Subcutaneous preadipocyte (primary cell): ENCODE data around the gene ZFP30. TPM values are rescaled to one million over a fixed set of nuclear protein-coding genes. Genes with fewer than 3 reads are reported as not detected.

Experiments used
- small RNA-seq: library from RNA; depleted of rRNA; stranded (forward); fragments of <200 nt; gene quantifications from one replicate; pipeline ENCODE3, GENCODE V24; 2012
- total RNA-seq: library from RNA; depleted of rRNA; stranded (reverse); fragments of >200 nt; gene quantifications from 2 replicates; pipeline ENCODE4 v1.2.3, GENCODE V29; 2012

ZFP30 gene
- 11.8 and 13.3 TPM in 2 replicates for total RNA-seq

GRCh38 chr19:37655301-37655688 is at the start of gene ZFP30:
Gene ZFP30, minus strand, starts transcription at chr19:37655465. Its CDS starts 7,643 bp downstream, at chr19:37647822.

DNA sequence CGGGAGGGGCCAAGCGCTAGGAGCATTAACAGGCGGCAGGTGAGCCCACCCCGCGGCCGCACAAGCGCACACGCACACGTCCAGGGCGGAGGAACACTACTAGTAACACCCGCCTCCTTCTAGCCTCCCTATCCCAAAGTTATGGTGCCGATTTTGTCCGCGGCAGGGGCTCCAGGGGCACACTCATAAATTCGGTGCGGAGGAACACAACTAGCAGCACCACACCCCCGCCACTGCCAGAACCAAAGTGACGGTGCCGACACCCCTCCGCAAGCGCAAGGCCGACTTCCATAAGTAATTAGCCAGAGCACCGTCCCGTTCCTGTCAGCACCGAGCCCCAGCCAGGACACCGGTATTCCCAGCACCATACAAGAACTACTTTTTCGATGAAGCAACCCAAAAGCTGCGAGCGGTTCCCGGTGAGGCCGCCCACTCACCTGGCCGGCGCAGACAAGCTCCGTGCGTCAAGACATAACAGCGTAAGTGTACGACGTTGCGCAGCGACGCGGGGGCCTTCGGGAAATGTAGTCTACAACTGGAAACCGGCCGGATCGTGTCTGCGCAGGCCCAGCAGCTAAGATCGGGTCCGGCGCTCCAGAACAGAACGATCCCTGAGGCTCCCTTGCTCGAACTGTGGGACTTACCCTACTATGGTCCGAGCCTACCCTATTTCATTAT is 60.8 kb downstream of the ZFP30 start, which contains the start of the genes ZNF540 and ZNF571:
ZNF540 (plus strand) TSS at position 573 of the 678 bp plus-strand sequence. CDS start 3,572 bp downstream, outside the sequence.
ZNF571 (minus strand) TSS at position 489 of the 678 bp plus-strand sequence. CDS start 8,116 bp downstream, outside the sequence.

Small RNAs within 50 kb of the gene (small RNA-seq; reads per million reads assigned to genes)
- not detected for gene SELENOKP1

Other genes with a start within 250 kb of the ZFP30 start
- 4.0 and 6.1 TPM in 2 replicates for gene ZNF569, start 188.0 kb downstream of the ZFP30 start, total RNA-seq
- gene ZNF570, start 186.1 kb downstream of the ZFP30 start, total RNA-seq, result 4.7 and 4.8 TPM in 2 replicates
- 0.20 and 0.73 TPM in 2 replicates for gene ZNF793, start 148.5 kb downstream of the ZFP30 start, total RNA-seq
- gene ZNF571, start 60.7 kb downstream of the ZFP30 start, total RNA-seq, result 1.1 and 1.4 TPM in 2 replicates
- gene ZNF540, start 60.6 kb downstream of the ZFP30 start, total RNA-seq, result 0.20 TPM in 1 of 2 replicates, not detected in the other
- 2.2 and 2.9 TPM in 2 replicates for gene ZNF607, start 64.3 kb upstream of the ZFP30 start, total RNA-seq
- 6.6 and 7.2 TPM in 2 replicates for gene ZNF573, start 124.1 kb upstream of the ZFP30 start, total RNA-seq